ENCODE data around the gene CYTIP.
"Not testable (repeated sequence)": the region's sequence is repeated elsewhere in the genome, so short reads cannot be mapped to it uniquely, and the experiment has no call there.

DNA sequence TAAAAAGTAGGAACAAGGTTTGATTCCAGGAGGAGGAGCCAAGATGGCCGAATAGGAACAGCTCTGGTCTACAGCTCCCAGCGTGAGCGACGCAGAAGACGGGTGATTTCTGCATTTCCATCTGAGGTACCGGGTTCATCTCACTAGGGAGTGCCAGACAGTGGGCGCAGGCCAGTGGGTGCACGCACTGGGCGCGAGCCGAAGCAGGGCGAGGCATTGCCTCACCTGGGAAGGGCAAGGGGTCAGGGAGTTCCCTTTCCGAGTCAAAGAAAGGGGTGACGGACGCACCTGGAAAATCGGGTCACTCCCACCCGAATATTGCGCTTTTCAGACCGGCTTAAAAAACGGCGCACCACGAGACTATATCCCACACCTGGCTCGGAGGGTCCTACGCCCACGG lies 75.4 kb downstream of the CYTIP start:
- TF ChIP-seq, protein P1, sequence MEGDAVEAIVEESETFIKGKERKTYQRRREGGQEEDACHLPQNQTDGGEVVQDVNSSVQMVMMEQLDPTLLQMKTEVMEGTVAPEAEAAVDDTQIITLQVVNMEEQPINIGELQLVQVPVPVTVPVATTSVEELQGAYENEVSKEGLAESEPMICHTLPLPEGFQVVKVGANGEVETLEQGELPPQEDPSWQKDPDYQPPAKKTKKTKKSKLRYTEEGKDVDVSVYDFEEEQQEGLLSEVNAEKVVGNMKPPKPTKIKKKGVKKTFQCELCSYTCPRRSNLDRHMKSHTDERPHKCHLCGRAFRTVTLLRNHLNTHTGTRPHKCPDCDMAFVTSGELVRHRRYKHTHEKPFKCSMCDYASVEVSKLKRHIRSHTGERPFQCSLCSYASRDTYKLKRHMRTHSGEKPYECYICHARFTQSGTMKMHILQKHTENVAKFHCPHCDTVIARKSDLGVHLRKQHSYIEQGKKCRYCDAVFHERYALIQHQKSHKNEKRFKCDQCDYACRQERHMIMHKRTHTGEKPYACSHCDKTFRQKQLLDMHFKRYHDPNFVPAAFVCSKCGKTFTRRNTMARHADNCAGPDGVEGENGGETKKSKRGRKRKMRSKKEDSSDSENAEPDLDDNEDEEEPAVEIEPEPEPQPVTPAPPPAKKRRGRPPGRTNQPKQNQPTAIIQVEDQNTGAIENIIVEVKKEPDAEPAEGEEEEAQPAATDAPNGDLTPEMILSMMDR (IDR thresholded peaks at IDR 0.05) = not testable (repeated sequence)
- TF ChIP-seq POLR2A (IDR thresholded peaks at IDR 0.05) = not testable (repeated sequence)

Measured in adrenal gland (tissue), 5 donors.